Measurements from ENCODE around the gene CCP110.
"Not testable (repeated sequence)": the region's sequence is repeated elsewhere in the genome, so short reads cannot be mapped to it uniquely, and the experiment has no call there.

The CCP110 gene

GRCh38 chr16:19513377-19514053 is 10.2 kb upstream of the CCP110 start:
- no peak for DNase-seq

DNA sequence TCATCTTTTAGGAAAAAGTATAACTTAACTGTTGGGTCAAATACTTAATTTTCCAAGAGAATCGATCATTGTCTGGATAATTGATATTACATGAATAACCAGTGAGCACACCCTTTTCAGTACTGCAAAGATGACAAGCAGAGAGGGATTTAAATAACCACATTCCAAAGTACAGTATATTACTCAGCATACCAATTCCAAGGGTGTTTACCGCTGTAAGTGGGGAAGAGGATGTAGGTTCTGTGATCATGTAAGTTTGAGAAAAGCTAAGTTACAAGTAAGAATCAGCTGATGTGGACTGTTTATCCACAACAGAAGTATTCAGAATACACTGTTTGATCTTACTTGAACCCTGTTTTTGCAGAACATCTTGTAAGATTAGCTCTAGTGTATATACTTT is 8.0 kb upstream of the CCP110 start:
- no peak for DNase-seq

DNA sequence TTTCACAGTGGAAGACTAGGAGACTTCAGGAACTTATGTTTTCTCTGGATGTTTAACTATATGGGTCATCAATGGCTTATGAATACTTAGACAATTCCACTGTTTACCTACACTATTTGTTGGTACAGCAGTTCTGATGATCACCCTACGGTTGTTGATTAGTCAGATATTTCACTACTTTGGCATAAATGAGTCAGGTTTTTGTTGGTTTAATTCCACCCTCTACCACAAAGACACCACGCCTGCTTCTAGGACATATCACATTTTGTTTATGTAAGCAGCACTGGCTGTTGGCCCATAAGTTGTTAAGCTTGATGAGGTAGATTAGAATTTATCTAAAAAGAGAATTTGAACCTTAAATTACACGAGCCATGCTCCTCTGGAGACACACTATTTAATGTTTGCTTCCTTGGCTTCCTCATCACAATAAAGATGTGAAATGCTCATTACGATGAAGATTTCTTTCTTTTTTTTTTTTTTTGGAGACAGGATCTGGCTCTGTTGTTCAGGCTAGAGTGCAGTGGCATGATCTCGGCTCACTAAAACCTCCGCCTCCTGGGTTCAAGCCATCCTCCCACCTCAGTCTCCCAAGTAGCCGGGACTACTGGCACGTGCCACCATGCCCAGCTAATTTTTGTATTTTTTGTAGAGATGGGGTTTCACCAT is 6.2 kb upstream of the CCP110 start:
- DNase-seq: no peak

DNA sequence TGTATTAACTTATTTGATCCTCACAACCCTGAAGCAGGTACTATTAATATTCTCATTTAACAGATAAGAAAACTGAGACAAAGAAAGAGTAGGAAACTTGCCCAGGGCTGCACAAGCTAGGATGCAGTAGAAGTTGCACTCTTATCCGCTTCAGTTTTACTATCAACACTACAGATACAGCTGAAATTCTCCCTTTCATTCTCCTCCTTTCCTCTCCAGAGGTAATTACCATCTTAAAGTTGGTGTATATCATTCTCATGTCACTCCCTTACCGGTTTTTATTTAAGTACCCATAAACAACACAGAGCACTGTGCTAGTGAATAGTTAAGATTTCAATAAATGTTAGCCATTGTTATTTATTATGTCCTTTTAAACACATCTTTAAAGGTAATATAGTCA is 5.4 kb upstream of the CCP110 start:
- no peak for DNase-seq

GRCh38 chr16:19520861-19521331 is 2.8 kb upstream of the CCP110 start:
- peak in 1 of 14 donors; percentile 19 for DNase-seq

DNA sequence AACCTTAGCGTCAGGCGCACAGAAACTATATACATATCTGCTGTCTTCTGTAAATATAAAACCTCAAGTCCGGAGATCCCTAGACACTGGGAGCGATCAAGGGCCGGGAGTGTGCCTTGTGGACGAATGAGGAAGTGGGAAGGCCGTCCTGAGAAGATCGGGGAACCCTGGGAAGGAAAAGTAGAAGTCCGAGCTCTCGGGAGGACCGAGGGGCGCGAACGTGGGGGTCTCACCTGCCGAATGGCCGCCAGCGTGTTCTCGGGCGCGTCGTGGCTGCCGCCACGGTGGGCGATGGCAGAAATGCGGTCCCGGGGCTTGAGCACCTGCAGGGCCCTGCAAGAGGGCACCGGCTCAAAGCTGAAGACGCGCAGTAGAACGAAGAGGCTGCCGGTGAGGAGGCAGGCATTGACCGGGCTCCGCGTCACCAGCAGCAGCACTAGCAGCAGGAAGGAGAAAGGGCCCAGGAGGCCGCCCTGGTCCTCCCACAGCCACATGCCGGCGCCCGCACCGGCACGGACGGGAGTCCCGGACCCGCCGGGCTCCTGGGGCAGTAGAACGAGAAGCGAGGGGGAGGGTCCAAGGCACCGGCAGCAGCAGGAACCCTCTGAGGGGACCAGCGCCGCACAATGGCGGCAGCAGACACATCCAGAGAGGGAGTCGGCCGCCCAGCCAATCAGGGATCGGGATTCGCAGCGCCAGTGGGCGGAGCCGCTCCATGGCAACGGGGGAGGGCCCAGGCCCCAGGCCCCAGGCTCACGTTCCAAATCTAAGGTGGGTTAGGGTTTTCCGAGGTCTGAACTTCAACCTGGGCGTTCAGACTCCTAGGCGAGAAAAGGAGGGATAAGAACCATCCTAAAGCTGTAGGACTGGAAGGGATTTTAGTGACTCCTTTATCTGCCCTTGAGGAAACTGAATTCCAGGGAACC is 2.0 kb upstream of the CCP110 start, which contains the start of gene GDE1:
Gene GDE1, minus strand, starts transcription at position 628 of the 926 bp plus-strand sequence. Its CDS starts 134 bp downstream, at position 494.
- DNase-seq: peak; percentile 80 to 95 (median 93)

- no peak for DNase-seq
Measured at GRCh38 chr16:19522397-19522732, 1.4 kb upstream of the CCP110 start.

DNA sequence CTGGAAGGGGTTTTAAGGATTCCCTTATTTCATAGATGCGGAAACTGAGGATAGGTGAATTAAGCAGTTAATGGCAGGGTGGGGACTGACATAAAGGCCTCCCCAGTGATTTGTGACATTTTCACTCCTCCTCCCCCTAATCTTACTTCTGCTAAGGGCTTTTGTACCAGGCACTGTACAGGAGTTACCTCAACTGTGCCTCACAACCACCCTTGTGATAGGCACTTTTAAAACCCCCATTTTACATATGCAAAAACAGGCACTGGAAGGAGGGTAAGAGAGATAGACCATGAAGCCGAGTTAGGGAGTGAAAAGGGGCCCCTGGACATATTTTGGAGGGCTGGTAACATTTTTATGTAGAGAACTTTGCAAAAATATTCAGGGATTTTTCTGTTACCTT is 982 bp upstream of the CCP110 start:
- no peak for DNase-seq

GRCh38 chr16:19523184-19523558 is 571 bp upstream of the CCP110 start:
- DNase-seq: no peak

DNA sequence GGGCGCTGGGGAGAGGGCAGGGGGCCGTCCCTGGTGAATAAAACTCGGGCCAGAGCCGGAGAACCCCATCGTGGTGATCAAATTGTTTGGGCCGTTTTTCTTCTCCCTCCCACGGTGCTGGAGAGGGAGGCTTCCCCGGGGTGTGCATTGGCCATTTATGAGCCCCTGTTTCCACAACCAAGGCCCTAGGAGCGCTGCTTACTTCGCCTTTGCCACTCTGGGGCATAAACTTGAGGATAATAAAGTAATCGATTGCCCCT is 544 bp downstream of the CCP110 start:
- DNase-seq: peak in 10 of 14 donors; percentile 27 to 74 (median 56)

DNA sequence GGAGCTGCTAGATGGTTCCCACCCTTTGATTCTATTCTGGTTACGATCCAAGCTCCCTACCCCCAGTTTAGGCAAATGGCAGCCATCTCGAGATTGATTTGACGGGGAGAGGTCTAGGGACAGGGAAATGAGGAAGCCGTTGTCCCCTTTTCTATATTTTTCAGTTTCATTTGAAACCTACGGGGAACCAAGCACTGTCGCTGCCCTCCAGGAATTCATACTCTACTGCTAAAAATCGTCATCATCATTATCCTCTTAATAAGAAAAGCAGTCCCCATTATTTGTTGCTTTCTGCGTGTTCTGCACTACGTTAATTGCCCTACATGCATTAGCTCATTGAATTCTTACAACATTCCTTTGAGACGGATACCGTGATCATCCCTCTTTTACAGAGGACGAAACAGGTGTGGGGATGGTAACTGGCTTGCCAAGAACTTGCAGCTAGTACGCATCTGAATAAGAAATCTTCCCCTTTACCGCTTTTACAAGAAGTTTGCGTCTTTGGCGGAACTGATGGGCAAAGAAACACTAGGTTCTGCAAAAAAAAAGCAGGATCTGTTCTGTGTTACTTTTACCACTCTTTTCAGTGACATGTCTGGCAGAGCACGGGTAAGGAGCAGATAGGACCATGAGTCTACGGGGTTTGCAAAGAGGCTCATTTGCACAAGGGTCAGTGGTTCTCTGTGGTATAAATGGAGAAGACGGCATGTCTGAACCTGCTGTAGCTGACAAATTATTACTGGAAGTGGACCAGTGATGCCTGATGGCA is 1.1 kb downstream of the CCP110 start:
- DNase-seq: peak in 9 of 14 donors; percentile 14 to 65 (median 35)

- DNase-seq: no peak
Measured at GRCh38 chr16:19525385-19525723, 1.6 kb downstream of the CCP110 start.

DNA sequence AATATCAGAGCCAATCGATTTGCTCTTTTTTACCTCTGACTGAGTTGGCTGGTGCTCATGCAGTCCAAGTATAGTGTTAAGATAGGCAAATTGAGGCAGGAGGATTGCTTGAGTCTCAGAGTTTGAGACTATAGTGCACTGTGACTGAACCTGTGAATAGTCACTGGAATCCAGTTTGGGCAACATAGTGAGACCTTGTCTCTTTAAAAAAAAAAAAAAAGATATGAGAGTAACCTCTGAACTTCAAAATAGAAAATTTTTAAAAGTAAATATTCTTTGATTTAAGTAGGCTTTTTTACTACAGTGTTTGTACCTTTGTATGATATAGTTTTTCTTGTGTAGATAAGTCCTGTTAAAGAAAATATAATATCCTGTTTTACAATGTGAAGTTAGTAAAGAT is 3.4 kb downstream of the CCP110 start:
- no peak for DNase-seq

GRCh38 chr16:19528666-19529065 is 4.9 kb downstream of the CCP110 start:
- DNase-seq: no peak

- no peak for DNase-seq
Measured at GRCh38 chr16:19532601-19533000, 8.9 kb downstream of the CCP110 start.

- no peak for DNase-seq
Measured at GRCh38 chr16:19540241-19540970, 16.7 kb downstream of the CCP110 start.

- no peak for DNase-seq
Measured at GRCh38 chr16:19542138-19542821, 18.5 kb downstream of the CCP110 start.

DNA sequence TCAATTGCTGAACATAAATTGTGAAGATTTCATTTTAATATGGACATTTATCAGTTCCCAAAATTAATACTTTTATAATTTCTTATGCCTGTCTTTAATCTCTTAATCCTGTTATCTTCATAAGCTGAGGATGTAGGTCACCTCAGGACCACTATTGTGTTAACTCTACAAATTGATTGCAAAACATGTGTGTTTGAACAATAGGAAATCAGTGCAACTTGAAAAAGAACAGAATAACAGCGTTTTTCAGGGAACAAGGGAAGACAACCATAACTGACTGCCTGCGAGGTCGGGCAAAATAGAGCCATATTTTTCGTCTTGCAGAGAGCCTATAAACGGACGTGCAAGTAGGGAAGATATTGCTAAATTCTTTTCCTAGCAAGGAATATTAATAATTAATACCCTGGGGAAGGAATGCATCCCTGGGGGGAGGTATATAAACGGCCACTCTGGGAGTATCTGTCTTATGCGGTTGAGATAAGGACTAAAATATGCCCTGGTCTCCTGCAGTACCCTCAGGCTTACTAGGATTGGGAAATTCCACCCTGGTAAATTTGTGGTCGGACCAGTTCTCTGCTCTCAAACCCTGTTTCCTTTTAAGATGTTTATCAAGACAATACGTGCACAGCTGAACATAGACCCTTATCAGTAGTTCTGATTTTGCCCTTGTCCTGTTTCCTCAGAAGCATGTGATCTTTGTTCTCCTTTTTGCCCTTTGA is 19.7 kb downstream of the CCP110 start:
- not testable (repeated sequence) for DNase-seq

- no peak for DNase-seq
Measured at GRCh38 chr16:19548144-19548543, 24.4 kb downstream of the CCP110 start.

GRCh38 chr16:19549673-19550072 is 25.9 kb downstream of the CCP110 start:
- DNase-seq: no peak

Data from C1 segment of cervical spinal cord (tissue), 14 donors.